Caco-2 (cell line): ENCODE data around the gene DYNLT3. TPM values are rescaled to one million over a fixed set of nuclear protein-coding genes. Genes with fewer than 3 reads are reported as not detected.

Experiments used
- BruUV-seq: library from RNA; stranded (reverse); fragments of 400-500 nt; replicated peaks from 2 replicates; lab custom pipeline; 2021; lab: Mats Ljungman, UMichigan
- CTCF ChIA-PET: fragments of 300-600 bp; sonication (Branson Sonifier 250); formaldehyde crosslinking; loops from one replicate; lab custom pipeline; 2022; ENCODE audit warnings: antibody characterized with exemption; lab: Charles Lee
- POLR2A ChIA-PET: fragments of 300-600 bp; sonication (Branson Sonifier 250); formaldehyde crosslinking; loops from one replicate; lab custom pipeline; 2022; ENCODE audit warnings: antibody characterized with exemption; lab: Charles Lee
- DNase-seq, 2 experiments: peaks; one replicate each; pipeline versions ENCODE4 v3.0.0 to v3.0.0-alpha.2; 2020 to 2022
- H3K27me3 ChIP-seq: replicated peaks from 2 replicates; pipeline ENCODE4 v1.6.0; 2011; ENCODE audit warnings: low read length; ENCODE audit not compliant: control insufficient read depth, insufficient read depth
- H3K36me3 ChIP-seq: 2 replicates; pipeline ENCODE4 v1.5.1; 2011; ENCODE audit warnings: low read length; ENCODE audit not compliant: control insufficient read depth, insufficient read depth
- H3K4me1 ChIP-seq: fragments of 250-450 bp; sonication (Bioruptor Pico); 2 replicates; pipeline ENCODE4 v1.5.1; 2020; ENCODE audit warnings: mild to moderate bottlenecking
- H3K4me3 ChIP-seq: 2 replicates; pipeline ENCODE4 v1.5.1; 2011; ENCODE audit warnings: low read depth, mild to moderate bottlenecking, control low read depth, low read length
- H3K9me3 ChIP-seq: fragments of 250-450 bp; sonication (Bioruptor Pico); 2 replicates; pipeline ENCODE4 v1.5.1; 2020; ENCODE audit warnings: mild to moderate bottlenecking, moderate library complexity
- H3K27ac Mint-ChIP-seq: one replicate; pipeline ENCODE4 v1.8.0; 2022; ENCODE audit warnings: mixed read lengths; ENCODE audit not compliant: unreplicated experiment
- H3K27me3 Mint-ChIP-seq: one replicate; pipeline ENCODE4 v1.8.0; 2022; ENCODE audit warnings: mixed read lengths; ENCODE audit not compliant: insufficient read depth, unreplicated experiment
- H3K36me3 Mint-ChIP-seq: one replicate; pipeline ENCODE4 v1.8.0; 2022; ENCODE audit warnings: mild to moderate bottlenecking, mixed read lengths; ENCODE audit not compliant: insufficient read depth, unreplicated experiment
- H3K4me1 Mint-ChIP-seq: one replicate; pipeline ENCODE4 v1.8.0; 2022; ENCODE audit warnings: low read depth, mixed read lengths; ENCODE audit not compliant: unreplicated experiment
- H3K4me3 Mint-ChIP-seq: one replicate; pipeline ENCODE4 v1.8.0; 2022; ENCODE audit warnings: mild to moderate bottlenecking, moderate library complexity, mixed read lengths; ENCODE audit not compliant: unreplicated experiment
- H3K9me3 Mint-ChIP-seq: one replicate; pipeline ENCODE4 v1.8.0; 2022; ENCODE audit warnings: mixed read lengths; ENCODE audit not compliant: unreplicated experiment
- CTCF ChIP-seq, 2 experiments: fragments of 200-600 bp in 1 of 2; IDR thresholded peaks; 1 replicate in 1 of 2; 2 replicates in 1 of 2; pipeline versions ENCODE4 v1.5.1 to v1.8.0; 2011 to 2022; ENCODE audit warnings: antibody characterized with exemption in 1 of 2, control low read depth in 1 of 2, inconsistent platforms in 1 of 2, low read depth in 1 of 2, low read length in 1 of 2, mild to moderate bottlenecking in 1 of 2, moderate library complexity in 1 of 2; ENCODE audit not compliant: insufficient read depth in 1 of 2, severe bottlenecking in 1 of 2, unreplicated experiment in 1 of 2
- intact Hi-C: fragments of 100-400 bp; cut with micrococcal nuclease; formaldehyde crosslinking; loops from one replicate; pipeline ENCODE4 v1.10.0; 2022; ENCODE audit not compliant: unreplicated experiment
- total RNA-seq: library from RNA; stranded (reverse); gene quantifications from 2 replicates; pipeline ENCODE4 v1.2.3, GENCODE V29; 2022

DYNLT3 gene
- total RNA-seq, 1 experiment from 2014 or later = 26.9 TPM

GRCh38 chrX:37796805-37797204 is 50.6 kb downstream of the DYNLT3 start:
- ChIA-PET POLR2A (no interaction called here), CTCF (no interaction called here)
- no peaks in the 10 kb centered on the region for H3K4me1 ChIP-seq
- no peak for TF ChIP-seq CTCF (IDR thresholded peaks at IDR 0.05; ENCODE audit: insufficient read depth in 1 of 2, low read depth in 1 of 2, low read length in 1 of 2, severe bottlenecking in 1 of 2, unreplicated experiment in 1 of 2)
- H3K36me3 Mint-ChIP-seq = no peaks in the 10 kb centered on the region
- BruUV-seq = no TSS peak
- H3K9me3 ChIP-seq = no peaks in the 10 kb centered on the region
- no peaks in the 10 kb centered on the region for H3K4me1 Mint-ChIP-seq
- H3K27me3 Mint-ChIP-seq = no peaks in the 10 kb centered on the region
- no peaks in the 10 kb centered on the region for H3K36me3 ChIP-seq
- intact Hi-C loops = no loop called here
- H3K4me3 Mint-ChIP-seq = no peak overlapping the region
- no peaks in the 10 kb centered on the region for H3K27me3 ChIP-seq
- no peak overlapping the region for H3K4me3 ChIP-seq
- DNase-seq = no peak
- no peak overlapping the region for H3K27ac Mint-ChIP-seq
- no peaks in the 10 kb centered on the region for H3K9me3 Mint-ChIP-seq

GRCh38 chrX:37796310-37796709 is 51.1 kb downstream of the DYNLT3 start:
- Histone ChIP-seq H3K4me1 (no peaks in the 10 kb centered on the region), H3K36me3 (no peaks in the 10 kb centered on the region), H3K9me3 (no peaks in the 10 kb centered on the region), H3K27me3 (no peaks in the 10 kb centered on the region), H3K4me3 (no peak overlapping the region)
- Mint-ChIP-seq H3K27ac (no peak overlapping the region), H3K36me3 (no peaks in the 10 kb centered on the region), H3K9me3 (no peaks in the 10 kb centered on the region), H3K27me3 (no peaks in the 10 kb centered on the region), H3K4me1 (no peaks in the 10 kb centered on the region), H3K4me3 (no peak overlapping the region)
- BruUV-seq = no TSS peak
- intact Hi-C loops = no loop called here
- ChIA-PET POLR2A (no interaction called here), CTCF (no interaction called here)
- no peak for TF ChIP-seq CTCF (IDR thresholded peaks at IDR 0.05; ENCODE audit: insufficient read depth in 1 of 2, low read depth in 1 of 2, low read length in 1 of 2, severe bottlenecking in 1 of 2, unreplicated experiment in 1 of 2)
- no peak for DNase-seq

Other genes with a start within 250 kb of the DYNLT3 start
- 1.7 and 2.6 TPM in 2 replicates for gene XK, start 161.8 kb downstream of the DYNLT3 start, total RNA-seq
- 0.23 and 0.43 TPM in 2 replicates for gene CYBB, start 67.5 kb downstream of the DYNLT3 start, total RNA-seq
- gene SYTL5, start 159.0 kb upstream of the DYNLT3 start, total RNA-seq = 8.8 and 8.9 TPM in 2 replicates